Measurements from ENCODE around the gene SLC4A2.

The SLC4A2 gene

DNA sequence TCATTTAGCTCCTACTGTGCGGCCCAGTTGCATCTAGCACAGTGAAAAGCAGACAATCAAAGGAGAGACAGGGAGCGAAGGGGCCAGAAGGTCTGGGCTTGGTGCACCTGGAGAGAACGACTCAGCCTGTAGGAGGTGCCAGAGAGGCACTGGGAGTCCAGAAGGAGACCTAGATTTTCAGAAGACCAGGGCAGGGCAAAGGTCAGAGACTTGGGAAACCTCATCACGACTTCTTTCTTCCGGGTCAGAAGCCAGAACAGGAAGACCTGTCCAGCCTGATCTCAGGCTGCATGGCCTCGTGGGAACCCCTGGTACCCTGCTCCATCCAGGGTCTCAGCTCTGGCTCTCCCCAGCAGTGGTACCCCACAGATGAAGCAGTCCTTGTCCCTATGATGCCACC, 32.0 kb downstream of the SLC4A2 start:
- in situ Hi-C loops (cut with MboI; ENCODE audit: low sequenced_read_pairs), result no loop called here

DNA sequence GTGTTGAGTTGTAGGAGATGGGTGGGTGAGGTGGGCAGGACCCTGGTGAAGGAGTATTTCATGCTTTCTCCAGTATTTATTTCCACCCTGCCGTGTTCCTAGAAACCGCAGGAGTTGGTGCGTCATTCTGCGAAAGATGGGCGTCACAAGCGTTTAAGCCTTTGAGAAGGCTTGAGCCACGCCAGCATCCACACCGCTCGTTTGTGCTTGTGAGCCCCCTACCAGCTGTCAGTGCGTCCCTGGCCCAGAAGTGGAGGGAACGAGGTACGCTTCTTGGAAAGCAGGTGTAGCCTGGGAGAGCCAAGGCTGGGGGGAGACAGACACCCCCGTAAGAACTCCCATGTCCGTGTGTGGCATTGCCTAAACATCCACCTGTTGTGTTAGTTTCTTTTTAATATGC, 32.6 kb downstream of the SLC4A2 start:
- in situ Hi-C loops (cut with MboI; ENCODE audit: low sequenced_read_pairs), result no loop called here

DNA sequence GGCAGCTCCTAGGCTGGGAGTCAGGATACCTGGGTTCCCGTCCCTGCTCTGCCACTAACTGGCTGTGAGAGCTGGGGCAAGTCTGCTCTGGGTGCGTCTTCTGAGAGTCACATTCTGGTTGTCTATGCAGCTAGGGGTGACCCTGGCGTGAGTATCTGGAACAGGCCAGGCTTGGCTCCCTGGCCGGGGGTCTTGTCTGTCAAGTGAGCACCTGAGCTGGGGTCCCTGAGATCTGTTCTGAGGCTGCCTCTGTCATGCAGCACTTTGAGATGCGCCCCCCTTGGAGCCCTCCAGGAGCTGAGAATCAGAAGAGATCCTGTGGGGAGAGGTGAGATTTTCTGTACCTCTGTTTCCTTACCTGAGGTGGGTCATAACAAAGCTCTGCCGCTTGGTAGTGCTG, 34.4 kb downstream of the SLC4A2 start:
- in situ Hi-C loops (cut with MboI; ENCODE audit: low sequenced_read_pairs), result no loop called here

DNA sequence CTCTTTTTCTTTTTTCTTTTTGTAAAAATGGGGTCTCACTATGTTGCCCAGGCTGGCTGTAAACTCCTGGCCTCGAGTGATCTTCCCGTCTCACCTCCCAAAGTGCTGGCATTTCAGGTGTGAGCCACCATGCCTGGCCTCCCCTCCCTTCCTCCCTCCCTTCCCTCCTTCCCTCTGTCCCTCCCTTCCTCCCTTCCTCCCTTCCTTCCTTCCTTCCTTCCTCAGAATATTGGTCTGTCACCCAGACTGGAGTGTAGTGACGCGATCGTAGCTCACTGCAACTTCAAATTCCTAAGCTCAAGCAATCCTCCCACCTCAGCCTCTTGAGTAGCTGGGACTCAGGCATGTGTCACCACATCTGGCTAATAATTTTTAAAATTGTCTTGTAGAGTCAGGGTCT, 35.3 kb downstream of the SLC4A2 start:
- in situ Hi-C loops (cut with MboI; ENCODE audit: low sequenced_read_pairs), result no loop called here

DNA sequence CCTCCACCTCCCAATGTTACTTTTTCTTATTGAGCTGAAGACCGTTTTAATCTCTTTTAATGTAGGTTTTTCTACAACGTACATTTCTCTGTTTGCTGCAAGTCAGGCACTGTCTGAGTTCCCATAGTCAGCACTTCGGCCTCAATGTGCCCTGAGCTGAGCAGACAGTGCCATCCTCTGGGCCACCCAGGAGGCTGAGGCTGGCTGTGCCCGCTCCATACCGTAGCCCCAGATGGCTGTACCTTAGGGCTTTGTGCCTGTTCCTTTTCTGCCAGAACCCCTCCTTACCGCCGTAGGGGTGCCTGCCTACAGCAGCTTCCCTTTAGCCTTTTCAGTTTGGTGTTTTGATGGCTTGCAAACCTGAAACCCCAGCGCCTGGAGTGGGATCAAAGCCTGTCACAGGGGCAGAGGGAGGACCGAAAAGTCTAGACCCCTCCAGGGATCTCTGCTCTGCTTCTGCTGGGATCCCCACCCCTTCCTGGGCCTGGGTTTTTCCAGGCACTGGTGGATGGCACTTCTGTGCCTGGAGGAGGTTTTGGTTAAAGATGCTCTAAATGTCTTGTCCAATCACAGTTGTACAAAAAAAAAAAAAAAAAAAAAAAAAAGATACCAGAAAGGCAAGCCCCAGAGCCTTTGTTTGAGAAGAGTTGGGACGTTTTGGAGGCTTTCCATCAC, 35.9 kb downstream of the SLC4A2 start:
- in situ Hi-C loops (cut with MboI; ENCODE audit: low sequenced_read_pairs), result no loop called here

DNA sequence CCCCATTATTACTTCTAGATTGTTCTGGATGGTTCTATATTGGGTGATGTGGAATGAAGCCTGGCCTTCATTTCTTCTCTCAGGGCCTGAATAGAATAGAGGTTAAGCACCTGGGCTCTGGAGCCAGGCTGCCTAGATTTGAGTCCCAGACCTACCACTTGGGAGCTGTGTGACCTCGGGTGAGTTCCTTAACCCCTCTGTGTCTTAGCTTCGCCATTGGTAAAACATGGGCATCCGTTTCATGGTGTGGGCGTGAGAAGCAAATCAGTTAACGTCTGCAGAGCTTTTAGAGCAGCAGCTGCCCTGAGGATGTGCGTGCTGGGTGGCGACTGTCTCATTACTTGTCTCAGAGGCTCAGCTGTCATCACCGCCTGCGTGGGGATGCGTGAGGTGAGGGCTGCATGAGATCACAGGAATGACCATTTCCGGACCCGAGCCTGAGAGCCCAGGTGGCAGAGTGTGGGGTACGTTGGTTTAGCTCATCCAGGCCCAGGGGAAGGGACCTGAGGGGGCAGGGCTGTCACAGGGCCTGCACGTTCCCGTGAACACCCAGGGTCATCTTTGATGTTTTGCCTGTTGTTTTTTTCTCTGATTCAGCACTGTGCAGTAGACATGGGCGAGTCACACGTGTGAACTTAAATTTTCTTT, 36.6 kb downstream of the SLC4A2 start:
- in situ Hi-C loops (cut with MboI; ENCODE audit: low sequenced_read_pairs), result no loop called here

DNA sequence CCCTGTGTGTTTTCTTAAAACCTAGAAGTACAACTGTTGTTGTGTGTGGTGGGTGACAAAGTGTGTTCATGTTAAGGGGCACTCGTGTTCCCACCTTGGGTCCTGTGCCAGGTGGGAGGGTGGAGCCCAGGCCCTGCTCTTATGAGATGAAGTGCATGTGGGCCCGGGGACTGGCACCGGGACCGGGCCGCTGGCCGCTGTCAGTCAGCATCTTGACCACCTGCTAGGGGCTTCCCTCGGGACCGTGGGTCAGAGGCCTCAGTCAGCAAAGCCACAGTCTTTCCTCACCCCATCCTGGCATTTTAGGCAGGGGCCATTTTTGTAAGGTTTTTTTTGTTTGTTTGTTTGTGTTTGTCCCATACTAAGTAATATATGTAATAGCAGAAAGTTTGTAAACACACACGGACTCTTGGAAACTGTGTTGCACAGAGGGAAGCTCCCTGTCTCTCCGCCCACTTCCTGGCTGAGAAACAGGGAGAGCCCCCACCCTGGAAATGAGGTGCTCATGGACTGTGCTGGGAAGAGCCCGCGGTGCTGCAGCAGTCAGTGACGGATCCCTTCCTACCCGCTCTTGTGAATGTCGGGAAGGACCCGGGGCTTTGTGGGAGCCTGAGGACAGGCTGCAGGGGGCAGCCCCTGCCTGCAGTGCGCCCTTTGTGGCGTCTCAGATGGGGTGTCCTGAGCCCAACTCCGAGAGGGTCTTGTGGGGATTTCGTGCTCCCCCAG, 40.3 kb downstream of the SLC4A2 start:
- in situ Hi-C loops (cut with MboI; ENCODE audit: low sequenced_read_pairs), result no loop called here

DNA sequence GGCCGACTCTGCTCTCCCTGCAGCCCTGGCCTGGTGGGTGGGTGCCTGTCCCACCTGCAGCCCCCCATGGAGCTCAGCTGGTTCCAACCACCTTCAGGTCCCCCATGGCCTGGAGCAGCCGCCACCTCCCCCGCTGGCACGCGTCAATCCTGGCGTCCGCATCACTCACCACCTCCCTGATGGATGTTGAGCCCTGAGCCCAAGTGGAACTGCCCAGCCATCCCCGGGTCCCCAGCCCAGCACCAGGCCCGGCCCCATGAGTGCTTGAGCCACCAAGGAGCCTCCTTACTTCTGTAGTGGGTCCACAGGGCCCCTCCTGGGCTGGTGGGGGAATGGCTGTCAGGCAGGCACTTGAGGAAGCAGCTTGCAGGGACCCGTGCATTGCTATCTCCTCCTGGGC, 41.5 kb downstream of the SLC4A2 start:
- in situ Hi-C loops (cut with MboI; ENCODE audit: low sequenced_read_pairs), result no loop called here

DNA sequence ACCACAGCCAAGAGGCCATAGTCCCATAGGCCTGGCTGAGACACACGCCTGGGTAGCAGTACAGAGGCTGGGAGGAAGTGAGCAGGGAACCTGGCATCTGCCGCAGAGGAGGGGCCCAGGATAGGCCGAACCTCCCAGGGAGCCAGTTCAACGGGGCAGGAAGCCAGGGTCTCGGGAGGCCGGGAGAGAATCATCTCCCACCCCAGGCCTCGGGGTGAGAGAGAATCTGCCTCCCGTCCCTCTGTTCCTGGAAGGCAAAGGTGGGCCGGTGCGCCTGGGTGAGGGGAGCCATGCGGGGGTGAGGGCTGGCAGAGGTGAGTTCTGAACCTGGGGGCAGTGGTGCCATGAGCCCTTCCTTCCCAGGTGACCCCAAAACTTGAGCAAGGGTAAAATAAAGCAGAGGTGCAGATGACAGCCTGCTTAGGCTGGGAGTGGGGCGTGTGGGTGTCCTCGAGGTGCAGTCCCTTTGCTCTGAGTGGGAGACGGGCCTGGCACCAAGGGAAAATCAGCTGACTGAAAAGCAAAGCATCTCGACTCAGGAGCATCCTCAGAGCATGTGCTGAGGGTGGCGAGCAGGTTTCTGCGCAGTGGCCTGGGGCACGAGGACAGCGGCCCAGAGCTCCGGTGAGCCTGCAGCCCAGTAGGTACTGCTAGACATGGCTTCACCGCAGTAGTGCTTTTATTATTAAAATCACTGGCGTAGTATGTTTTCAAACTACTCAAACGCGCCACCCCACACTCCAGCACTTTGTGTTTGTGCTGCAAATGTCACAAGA, 42.4 kb downstream of the SLC4A2 start:
- in situ Hi-C loops (cut with MboI; ENCODE audit: low sequenced_read_pairs), result no loop called here

DNA sequence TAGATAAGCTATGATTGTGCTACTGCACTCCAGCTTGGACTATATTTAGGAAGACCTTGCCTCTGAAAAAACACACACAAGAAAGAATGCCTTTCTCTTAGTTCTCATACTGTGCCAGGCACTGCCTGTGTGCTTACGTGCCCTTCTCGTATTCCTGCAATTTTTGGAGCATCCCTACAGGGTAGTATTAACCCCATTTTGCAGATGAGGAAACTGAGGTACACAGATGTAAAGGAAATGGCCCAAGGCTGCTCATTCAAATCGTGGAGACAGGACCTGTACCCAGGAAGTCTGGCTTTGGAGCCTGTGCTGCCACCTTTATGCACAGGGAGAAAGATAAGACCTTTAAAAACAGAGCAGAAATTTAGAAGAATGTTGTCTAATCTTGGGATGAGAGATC, 43.6 kb downstream of the SLC4A2 start:
- in situ Hi-C loops (cut with MboI; ENCODE audit: low sequenced_read_pairs), result no loop called here

DNA sequence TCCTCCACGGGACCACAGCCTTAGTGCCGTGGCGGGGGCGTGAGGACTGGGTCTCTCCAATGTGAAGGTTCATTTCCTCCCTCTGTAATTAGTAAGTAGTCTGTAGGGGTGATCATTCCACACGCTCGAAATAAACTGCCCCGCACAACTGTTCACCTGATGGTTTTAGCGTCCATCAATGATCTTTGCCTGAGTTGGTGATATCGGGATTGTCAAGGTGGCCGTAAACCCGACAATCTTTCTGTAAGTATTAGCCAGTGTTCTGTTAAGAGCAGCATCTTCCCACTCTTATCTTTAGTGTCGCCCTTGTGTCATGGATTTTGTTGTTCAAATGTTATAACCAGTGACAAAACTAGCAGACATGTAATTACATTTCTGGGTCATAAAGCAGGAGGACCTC, 44.6 kb downstream of the SLC4A2 start:
- in situ Hi-C loops (cut with MboI; ENCODE audit: low sequenced_read_pairs), result no loop called here

DNA sequence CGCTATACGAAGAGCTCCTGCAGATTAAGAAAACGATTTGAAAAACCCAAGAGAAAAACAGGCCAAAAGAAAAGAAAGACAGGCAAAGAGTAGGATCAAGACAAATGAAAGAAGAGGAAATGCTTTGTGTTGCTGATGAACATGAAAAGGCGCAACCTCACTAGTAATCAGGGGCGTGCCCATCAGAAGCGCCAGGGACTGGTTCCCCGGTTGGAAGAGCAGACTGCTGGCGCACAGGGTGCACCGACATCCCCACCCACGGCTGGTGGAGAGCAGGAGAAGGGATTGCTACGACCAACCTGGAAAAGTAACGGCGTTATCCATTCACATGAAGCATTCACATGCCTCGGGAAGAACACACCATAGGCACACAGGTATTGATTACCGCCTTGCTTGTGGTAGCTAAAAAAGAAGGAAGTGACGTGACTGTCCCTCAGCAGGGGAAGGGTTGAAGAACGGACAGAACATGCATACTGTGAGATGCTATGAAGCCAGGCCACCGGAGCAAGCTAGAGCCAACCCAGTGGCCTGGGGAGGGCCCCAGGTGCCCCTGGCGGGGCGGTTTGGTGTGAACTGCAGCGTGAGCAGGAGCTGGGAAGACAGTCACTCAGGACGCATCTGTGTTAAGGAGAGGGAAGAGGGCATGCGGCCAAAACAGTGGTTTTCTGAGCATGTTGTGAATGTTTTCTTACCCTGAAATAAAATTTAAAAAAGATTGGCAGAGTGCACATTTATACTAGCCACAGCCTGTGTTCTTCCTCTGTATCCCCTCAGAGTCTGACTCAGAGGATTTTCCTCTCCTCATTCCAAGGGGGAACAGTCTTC, 45.2 kb downstream of the SLC4A2 start:
- in situ Hi-C loops (cut with MboI; ENCODE audit: low sequenced_read_pairs), result no loop called here

DNA sequence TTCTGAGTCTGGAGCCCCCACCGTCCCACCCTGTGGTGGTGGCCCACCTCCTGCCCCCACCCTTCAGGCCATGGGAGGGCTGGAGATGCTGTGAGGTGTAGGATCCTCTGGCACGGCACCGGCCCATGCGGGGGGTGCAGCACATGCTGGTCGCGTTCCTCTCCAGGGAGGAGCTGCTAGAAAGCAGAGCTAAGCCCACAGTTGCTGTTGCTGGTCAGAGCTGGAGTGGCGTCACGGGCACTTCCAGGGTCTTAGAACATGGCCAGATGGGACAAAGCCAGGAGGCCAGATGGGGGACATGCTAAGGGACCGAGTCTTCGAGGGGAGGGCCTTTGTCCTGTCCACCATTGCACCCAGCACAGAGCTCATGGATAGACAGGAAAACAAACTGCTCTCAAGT, 48.5 kb downstream of the SLC4A2 start:
- in situ Hi-C loops (cut with MboI; ENCODE audit: low sequenced_read_pairs), result no loop called here

DNA sequence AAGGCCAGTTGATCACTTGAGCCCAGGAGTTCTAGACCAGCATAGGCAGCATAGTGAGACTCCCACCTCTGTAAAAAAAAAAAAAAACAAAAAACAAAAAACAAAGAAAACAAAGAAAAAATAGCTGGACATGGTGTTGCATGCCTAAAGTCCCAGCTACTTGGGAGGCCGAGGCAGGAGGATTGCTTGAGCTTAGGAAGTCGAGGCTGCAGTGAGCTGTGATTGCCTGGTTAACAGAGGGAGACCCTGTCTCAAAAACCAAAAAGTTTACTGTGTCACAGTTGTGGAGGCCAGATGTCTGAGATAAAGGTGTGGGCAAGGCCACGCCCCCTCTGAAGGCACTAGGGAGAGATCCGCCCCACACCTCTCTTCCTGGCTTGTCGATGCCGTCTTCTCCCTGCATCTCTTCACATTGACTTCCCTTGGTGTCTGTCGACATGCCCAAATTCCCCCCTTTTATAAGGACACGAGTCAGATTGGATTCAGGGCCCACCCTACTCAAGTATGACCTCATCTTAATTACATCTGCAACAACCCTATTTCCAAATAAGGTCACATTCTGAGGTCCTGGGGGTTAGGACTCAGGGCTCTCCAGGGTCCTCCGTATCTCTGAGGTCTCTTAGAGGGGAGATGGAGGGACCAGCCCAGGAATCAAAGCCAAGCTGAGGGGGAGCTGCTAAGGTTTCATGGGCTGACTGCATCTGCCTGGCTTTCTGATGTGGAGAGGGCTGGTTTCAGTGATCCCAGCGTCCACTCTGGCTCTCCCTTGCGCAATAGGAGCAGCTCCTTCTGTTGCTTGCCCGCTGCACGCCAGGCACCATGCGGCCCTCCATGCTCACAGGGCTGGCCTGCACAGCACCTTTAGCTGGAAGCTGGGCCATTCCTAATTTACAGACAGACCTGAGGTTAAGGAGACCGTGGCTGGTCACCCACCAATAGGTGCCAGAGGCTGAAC, 50.0 kb downstream of the SLC4A2 start:
- in situ Hi-C loops (cut with MboI; ENCODE audit: low sequenced_read_pairs), result no loop called here

DNA sequence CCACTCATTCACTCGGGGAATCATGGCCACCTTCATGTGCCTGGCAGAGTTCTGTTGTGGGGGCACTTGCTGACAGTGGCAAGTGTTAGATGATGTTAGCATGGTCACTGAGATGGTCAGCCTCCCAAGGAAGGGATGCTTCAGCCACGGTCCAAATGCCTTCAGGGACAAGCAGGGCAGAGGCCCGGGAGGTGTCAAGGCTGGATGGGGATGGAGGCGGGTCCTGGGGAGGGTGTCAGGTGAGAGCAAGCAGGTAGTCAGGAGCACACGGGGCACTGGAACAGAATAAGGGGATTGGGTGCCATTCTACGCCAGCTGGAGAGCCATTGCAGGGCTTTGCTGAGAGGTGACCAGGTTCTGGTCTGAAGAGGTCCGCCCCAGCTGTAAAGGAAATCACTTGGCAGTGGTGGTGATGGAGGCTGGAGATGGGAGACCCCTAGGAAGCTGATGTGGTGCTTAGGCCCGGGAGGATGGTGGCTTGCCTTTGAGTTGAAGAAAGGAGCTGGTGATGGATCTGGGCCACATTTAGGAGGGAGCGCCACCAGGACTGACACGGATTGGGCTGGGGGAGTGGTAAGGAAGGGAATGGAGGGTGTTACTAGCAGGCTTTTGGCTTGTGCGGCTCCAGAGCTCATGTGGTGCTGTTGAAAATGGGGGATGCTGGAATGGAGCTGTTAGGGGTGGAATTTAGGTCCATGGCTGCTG, 51.0 kb downstream of the SLC4A2 start:
- in situ Hi-C loops (cut with MboI; ENCODE audit: low sequenced_read_pairs), result no loop called here

DNA sequence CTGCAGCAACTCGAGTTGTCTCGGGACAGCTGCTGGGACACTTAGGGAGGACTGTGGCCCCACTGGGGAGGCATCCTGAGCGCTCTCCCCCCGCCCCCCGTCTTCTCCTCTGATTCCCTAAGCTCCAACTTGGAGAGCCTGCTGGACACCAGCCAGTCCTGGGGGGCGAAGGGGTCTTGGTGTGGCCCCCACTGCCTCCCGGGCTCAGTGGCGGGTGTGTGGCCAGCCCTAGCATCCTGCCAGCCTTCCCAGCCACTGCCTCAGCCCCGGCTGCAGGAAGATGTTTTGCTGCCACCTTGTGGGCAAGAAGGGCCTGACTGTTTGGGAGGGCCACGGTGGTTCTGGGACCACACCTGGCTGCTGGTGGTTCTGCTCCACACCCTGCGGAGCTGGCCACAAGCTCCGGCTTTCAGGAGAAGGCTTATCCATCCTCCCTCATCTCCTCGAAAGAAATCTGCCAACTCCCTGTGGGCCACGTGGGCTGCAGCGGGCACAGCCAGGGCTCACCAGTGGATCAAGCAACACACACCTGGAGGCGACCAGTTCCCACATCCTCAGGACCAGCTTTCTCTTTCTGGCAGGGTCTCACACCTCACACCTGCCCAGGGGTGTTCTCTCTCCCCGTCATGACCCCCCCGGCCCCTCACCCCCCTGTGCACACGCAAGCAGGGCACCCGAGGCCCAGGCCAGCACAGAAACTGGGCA, 51.7 kb downstream of the SLC4A2 start:
- in situ Hi-C loops (cut with MboI; ENCODE audit: low sequenced_read_pairs), result no loop called here

DNA sequence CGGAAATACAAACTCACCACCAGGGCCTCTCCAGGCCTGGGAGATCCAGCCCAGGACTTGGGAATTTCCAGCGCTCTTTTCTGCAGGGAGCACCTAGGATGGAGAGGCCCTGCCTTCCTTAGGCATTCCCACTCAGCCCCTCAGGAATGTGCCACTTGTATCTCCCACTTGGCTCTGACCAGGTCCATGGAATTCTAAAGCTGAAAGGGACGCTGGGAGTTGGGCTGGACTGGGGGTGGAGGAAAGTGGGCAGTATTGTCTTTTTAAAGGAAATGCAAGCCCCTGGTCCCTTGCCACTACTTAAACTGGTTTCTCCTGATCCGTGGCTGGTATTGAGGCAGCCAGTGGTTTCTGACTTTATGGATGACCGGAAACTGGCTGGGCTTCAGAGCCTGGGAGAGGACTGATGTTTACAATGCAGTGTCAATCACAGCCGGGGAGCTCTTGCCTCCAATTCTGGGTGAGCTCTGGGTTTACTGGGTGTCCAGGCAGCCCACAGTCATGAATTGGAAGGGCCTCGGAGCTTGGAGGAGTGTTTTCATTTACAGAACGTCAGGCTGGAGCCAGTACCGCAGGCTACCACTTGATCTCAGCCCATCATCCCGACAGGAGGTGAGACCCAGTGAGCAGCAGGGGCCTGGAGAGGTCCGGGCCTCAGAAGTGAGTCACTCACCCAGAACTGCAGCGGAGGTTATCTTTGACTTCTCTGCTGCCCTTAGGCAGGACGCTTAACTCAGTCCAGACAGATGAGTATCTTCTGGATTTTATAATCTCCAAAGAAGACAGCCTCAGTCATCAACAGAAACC, 54.2 kb downstream of the SLC4A2 start:
- in situ Hi-C loops (cut with MboI; ENCODE audit: low sequenced_read_pairs), result no loop called here
